Measurements from ENCODE around the gene TMEM164. TPM values are rescaled to one million over a fixed set of nuclear protein-coding genes. Genes with fewer than 3 reads are reported as not detected.

TMEM164 gene
- total RNA-seq, 1 experiment from 2014 or later = 24.0 TPM

DNA sequence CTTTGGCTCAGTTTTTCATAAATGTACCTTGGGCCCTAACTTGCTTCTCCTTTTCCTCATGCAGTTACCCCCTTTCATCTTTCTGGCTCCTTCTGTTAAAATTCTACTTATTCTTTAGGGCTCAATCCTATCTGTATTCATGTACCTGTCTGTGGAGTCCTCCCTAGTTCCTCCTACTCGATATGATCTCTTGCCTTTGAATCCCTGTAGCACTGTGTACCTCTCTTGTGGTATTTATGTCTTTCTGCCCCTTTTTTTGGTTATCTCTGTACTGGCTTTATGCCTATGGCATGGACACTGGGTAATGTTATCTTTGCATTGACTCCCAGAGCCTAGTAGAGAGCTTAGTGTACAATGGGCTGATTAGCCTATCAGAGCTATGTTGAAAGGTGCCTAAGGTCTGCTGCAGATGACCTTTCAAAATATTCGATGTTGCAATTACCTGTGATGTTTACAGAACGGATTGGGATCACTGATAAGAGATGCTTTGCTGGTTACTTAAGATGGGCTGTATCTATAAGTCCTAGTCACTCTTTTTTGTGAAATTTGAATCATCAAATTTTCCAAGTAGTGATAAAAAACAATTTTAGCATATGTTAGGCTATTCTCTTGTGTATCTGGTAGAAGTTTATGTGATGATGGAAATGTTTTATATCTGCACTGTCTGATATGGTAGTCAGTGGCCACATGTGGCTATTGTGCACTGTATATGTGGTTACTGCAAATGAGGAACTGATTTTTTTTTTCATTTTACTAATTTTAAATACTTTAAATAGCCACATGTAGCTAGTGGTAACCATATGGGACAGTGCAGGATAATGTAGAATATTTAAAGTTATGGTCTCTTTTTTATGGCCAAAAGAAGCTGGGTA lies 33.5 kb downstream of the TMEM164 start:
- no peak for DNase-seq (ENCODE audit: low read depth)

DNA sequence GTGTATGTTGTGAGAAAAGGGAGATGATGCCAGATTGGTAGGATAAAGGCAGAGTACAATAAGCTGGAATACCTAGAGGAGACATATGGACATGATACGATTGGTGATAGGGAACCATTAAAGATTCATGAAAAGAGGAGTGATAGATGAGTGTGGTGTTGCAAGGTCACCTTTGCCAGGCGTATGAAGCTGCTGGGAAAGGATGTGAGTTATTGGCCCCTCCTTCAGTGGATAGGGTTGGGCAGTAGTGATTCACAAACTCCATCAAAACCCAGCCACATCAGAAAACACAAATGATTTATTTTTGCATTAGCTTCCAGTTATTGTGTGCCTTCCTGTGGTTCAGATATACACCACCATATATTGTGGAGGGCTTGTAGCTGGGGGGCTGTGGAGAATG lies 34.3 kb downstream of the TMEM164 start:
- DNase-seq (ENCODE audit: low read depth) = no peak

DNA sequence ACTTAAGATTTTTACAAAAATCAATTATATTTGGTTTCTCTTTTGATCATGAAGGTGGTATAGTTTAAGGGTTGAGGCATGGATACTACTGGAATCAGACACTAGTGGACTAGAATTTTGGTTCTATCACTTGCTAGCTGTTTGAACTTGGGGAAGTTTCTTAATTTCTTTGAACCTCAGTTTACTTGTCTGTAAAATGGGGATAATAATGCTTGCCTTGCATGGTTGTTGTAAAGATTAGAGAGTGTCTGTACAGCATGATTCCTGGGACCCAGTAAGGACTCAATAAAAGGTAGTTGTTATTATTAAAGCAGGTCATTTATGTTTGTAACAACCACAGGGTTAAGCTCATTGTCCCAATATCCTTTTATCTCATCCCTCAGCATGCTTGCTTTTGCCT lies 36.0 kb downstream of the TMEM164 start:
- DNase-seq (ENCODE audit: low read depth) = no peak

DNA sequence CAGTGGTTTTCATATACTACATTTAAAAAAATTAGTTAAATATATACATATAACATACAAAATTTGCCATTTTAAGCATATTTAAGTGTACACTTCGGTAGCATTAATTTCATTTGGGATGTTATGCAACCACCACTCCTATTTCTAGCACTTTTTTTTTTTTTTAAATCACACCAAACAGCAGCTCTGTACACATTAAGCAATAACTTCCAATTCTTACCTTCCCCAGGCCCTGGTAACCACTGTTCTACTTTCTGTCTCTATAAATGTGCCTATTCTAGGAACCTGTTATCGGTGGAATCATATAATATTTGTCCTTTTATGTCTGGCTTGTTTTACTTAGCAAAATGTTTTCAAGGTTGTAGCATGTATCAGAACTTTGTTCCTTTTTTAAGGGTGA lies 39.1 kb downstream of the TMEM164 start:
- no peak for DNase-seq (ENCODE audit: low read depth)

DNA sequence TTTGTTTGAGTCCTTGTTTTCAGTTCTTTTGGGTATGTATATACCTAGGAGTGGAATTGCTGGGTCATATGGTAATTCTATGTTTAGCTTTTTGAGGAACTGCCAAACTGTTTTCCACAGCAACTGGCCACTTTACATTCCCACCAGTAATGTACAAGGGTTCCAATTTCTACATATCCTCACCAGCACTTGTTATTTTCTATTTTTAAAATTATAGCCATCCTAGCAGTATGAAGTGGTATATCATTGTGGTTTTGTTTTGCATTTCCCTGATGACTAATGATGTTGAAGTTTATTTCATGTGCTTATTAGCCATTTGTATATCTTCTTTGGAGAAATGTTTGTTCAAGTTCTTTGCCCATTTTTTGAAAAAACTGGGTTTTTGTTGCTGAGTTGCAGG lies 39.6 kb downstream of the TMEM164 start:
- DNase-seq (ENCODE audit: low read depth) = peak; percentile 51

DNA sequence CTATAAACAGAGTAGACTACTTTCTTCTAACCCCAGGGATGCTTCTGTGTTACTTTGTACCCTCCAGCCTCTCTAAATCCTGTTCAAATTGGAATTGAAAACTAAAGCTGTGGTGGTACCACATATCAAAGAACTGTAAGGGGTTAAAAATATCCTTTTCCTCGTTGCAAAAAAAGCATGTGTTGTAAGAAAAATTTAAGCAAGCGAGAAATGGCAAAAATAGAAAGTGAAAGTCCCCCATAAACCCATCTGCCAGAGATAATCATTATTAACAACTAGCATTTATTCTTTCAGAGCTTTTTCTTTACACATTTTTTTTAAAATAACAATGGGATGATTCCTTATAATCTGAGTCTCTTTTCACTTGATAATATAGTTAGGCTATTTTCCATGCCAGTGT lies 40.6 kb downstream of the TMEM164 start:
- no peak for DNase-seq (ENCODE audit: low read depth)

DNA sequence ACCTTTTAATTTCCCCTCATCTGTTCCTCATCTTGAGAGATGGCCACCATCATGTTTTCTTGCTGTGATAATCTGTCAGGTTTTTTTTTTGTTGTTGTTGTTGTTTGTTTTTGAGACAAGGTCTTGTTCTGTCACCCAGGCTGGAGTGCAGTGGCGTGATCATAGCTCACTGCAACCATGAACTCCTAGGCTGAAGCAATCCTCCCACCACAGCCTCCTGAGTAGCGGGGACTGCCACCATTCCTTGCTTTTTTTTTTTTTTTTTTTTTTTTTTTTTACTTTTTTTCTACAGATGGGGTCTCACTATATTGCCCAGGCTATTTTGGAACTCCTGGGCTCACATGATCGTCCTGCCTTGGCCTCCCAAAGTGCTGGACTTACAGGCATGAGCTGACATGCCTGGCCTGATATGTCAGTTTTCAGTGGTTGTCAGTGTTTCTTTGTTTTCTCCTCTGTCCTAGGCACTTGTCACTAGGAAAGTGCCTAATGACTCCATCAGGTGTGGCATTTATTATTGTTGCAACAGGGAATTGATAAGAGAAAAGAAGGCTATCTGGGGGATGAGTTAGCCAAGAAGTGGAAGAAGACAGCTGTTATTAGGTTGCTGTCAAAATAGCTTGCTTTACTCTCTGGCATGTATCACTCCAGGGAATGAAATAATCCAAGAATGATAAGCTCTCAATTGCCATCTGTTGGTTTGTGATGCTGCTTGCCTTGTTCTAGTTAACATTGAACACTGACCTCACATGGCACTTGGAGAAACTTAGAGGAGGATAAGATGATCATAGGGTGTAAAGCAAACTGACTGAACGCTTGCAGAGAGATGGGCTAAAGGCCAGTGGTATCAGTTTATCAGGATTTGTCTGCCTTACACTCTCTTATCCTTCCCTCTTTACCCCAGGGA lies 41.7 kb downstream of the TMEM164 start:
- DNase-seq (ENCODE audit: low read depth) = peak; percentile 69

DNA sequence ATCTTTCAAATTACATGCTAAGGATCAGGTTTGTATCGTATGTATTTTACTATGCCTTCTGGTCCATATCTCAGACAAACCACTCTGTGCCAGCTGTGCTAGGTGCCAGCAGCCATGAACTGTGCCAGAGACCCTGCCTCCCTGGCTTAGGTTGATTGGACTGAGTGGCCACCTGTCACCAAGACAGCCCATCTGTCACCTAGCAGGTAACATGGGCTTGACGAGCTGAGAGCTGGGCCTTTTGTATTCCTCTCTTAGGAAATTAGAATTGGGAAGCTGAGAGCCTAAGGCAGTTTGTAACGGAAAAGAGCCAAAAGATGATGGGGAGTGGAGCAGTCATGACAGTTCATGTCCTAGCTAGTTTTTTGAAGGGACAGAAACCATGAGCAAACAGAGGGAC lies 42.5 kb downstream of the TMEM164 start:
- DNase-seq (ENCODE audit: low read depth) = no peak

DNA sequence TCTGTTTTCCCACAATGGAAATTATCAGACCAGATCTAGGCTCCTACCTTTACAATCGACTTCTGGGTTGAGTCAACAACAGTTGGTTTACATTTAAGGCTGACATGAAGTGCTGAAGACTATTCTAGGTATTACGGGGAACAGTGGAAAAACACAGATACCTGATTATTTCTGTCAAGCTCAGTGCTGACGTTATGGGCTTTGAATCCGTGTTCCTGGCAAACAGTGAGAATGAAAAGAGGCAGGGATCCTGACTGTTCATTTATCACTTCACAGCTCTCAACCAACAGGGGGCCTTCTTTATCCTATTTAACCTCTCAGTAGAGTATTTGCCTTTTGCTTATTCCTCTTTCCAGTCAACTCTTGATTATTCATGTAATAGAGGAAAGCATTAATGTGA lies 43.1 kb downstream of the TMEM164 start:
- DNase-seq (ENCODE audit: low read depth) = no peak

DNA sequence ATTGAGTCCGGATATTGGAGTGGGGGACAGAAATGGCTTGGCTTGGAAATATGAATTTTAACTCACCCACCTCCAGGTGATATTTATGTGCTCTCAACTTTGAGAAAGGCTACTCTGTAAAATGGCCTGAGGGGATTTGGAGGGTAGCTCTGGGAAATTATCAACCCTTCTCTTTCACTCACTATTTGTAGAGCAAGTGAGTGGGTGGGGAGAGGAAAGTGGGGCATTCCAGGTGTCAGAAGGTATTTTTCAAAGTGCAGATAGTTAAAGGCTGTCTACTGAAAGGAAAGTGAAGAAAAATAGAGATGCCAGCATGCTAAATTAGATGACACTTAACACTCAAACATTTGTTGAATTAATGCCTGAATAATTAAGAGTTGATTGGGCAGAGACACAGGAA lies 44.1 kb downstream of the TMEM164 start:
- DNase-seq (ENCODE audit: low read depth) = no peak

DNA sequence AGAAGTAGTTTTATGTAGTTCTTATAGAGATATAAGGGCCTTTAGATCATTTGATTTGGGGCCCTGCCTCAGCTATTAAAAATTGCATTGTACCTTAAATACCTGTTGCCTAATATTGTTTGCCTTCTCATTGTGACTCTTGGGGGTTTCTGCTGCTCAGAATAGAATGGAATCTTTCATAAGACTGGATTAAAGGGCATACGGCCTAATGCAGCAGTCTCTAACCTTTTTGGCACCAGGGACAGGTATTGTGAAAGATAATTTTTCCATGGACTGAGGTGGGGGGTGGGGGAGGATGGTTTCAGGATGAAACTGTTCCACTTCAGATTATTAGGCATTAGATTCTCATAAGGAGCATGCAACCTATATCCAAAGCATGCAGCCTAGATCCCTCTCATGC lies 46.2 kb downstream of the TMEM164 start:
- DNase-seq (ENCODE audit: low read depth) = no peak

DNA sequence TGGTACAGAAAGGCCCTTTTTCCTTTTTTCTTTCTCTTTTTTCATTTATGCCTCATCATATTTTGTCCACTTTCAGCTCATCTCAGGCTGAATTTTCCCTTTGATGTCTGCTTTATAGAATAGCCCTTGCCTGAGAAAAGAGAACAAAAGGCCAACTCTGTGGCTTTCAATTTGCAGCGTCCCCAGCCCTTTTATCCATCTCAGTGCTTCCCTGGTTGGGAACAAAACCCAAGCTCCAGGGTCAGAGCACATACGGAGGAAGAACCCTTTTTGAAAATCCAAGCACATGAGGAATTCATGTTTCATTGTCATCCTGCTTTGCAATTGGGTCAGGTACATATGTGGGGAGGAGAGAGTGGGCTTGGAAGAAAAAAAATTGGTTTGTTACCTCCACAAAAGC lies 47.5 kb downstream of the TMEM164 start:
- DNase-seq (ENCODE audit: low read depth) = no peak

DNA sequence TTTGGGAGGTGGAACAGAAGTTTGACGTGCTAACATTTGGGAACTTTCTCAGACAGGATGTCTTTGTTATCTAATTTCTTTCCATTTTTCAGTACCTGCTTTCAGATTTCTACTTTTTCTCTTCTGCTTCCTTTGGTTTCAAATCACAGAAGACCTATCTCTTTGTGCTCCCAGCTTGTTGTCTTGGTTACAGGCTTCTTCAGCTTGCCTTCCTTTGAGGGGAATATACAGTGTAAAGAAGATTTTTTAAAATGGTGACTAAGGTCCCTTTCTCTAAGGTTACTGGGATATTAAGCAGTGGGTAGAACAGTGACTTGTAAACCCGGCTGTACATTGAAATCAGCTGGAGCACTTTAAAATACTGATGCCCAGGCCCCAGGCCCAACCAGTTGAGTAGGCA lies 48.0 kb downstream of the TMEM164 start:
- DNase-seq (ENCODE audit: low read depth) = no peak

DNA sequence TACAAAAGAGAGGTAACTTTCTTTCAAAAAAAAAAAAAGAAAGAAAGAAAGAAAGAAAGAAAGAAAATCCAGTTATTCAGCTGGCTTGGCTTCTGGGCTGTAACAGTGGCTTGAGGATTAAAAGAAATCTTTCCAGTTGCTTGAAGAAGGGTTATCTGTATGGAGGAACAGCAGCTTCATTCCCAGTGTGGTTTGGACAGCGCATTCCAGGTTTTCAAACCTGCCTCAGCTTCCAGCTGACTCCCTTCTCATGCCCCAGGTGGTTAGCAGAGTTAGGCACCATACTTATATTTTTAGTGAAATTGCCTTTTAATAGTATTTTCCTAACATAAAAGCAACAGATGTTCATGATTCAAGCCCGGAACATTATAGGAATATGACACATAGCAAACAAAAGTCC lies 48.6 kb downstream of the TMEM164 start:
- DNase-seq (ENCODE audit: low read depth) = peak; percentile 41

DNA sequence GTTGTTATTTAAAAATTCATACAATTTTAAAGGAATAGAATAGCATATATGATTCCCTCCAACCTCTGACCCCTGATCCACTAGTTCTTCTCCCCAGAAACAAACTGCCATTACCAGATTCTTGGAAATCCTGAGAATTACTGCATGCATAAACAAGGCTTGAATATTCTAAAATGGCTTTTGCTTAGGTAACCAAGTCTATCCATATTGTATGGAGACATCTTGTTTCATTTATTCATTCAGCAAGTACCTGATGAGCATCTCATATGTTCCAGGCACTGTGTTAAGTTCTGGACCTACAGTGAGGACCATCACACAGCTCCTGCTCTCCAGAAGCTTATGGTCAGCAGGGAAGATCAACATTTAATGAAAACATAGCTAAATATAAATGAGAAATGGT lies 49.4 kb downstream of the TMEM164 start:
- no peak for DNase-seq (ENCODE audit: low read depth)

DNA sequence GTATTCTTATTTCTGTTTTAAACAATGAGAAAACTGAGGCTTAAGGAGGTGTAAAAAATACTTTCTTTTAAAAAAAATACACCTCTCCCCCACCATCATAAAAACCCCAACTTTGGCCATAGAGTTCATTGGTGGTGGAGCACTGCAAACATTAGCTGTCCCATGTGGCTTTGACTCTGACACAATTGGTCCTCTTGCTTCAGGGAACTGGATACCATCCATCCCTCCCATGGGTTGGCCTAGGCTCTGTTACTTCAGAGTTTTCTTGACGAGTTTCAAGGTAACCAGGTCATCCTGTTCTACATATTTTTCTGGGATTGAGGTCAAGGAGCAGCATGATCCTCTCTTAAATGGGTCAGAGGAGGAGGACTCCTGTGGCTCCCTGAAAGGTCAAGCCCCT lies 50.5 kb downstream of the TMEM164 start:
- DNase-seq (ENCODE audit: low read depth) = no peak

DNA sequence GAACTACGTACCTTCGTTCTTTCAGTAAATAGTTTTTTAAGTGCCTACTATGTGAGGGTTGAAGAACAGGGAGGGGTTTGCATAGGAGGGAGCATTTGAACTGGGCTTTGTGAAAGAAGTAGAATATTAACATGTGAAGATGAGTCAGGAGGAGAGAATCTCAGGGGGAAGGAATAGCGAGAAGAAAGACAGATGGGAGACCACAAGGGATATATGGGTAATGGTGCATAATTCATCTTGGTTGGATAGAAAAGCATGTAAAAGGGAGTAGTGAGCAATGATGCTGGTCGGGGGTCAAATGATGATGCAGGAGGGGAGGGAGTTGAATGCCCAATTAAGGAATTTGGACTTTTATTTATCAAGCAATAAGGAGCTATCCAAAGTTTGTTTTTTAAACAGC lies 52.7 kb downstream of the TMEM164 start:
- DNase-seq (ENCODE audit: low read depth) = peak; percentile 39

DNA sequence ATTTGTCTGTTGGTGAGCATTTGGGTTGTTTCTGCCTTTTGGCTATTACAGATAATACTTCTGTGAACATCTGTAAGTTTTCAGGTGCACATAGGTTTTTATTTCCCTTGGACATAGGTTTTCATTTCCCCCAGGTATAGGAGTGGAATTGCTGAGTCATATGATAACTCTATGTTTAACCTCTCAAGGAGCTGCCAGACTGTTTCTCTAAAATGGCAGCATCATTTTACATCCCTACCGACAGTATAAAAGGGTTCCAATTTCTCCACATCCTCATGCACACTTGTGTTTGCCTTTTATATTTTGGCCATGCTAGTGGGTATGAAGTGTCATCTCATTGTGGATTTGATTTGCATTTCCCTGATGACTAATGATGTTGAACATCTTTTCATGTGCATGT lies 53.5 kb downstream of the TMEM164 start:
- DNase-seq (ENCODE audit: low read depth) = peak; percentile 31

DNA sequence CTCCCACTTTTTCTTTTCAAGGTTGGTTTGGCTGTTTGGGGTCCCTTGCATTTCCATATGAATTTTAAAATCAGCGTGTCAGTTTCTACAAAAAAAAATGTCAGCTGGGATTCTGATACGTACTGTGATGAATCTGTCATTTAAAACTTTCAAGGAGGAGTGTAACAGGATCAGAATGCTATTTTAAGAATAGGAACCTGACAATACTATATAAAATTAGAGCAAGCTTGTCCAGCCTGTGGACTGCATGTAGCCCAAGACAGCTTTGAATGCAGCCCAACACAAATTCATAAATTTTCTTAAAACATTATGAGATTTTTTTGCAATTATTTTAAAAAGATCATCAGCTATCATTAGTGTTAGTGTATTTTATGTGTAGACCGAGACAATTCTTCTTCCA lies 56.5 kb downstream of the TMEM164 start:
- no peak for DNase-seq (ENCODE audit: low read depth)

DNA sequence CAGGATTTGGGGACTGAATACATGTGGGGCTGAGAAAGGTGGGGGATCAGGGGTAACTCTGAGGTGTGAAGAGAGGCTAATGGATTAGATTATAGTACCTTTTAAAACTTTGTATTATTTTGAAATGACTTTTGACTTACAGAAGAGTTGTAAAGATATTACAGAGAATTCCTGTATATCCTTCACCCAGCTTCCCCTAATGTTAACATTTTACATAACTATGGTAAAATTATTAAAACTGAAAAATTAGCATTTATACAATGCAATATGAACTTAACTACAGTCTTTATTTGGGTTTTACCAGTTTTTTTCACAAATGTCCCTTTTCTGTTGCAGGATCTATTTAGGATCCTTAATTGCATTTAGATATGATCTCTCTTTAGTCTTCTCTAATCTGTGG lies 57.4 kb downstream of the TMEM164 start:
- DNase-seq (ENCODE audit: low read depth) = no peak

DNA sequence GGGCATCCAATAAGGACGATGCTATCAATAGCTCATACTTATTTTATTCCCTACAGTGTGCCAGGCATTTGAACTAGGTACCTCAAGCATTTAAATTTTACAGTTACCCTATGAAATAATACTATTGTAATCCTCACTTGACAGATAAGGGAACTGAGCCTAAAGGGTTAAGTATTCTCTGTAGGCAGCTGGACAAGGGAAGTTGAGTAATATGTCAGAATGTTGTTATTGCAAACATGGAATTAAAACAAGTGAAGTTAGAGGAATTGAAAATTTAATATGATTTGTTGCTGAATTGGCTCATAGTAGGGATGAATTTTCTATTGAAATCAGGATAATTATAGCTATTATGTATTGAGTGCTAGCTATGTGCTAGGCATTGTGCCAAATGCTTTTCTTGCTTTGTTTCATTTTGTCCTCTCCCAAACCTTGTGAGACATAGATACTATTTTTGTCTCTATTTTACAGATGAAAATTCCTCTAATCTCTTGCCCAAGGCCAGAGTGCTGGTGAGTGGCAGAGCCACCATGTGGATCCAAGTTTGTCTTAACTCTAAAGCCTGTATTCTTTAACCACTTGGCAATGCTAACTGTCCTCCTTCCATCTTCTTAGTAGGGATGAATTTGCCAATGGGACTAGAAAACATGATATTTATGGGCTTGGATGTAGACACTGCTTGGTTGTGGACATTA lies 58.1 kb downstream of the TMEM164 start:
- no peak for DNase-seq (ENCODE audit: low read depth)

DNA sequence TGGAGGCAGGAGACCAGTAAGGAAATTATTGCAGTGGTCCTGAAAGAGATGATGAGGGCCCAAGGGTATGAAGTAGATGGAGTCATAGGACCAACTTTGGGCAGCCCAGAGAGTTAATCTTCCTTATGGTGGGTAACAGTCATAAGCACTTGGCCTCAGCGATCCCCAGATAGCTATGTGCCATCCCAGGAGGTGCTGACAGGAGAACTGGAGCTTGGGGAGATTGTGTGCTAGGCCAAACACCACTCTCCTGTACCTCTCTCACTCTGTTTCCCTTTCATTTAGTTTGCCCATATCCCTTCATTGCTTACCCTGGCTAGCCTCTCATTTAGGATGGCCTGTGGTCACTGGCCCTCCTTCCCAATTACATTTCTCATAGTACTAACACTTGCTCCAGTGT lies 60.0 kb downstream of the TMEM164 start:
- no peak for DNase-seq (ENCODE audit: low read depth)

All from LHCN-M2 (cell line).